ENCODE data around the gene COBLL1.

Gene COBLL1

GRCh38 chr2:164815071-164815793, 26.4 kb downstream of the COBLL1 start:
- Histone ChIP-seq H3K4me3 (ENCODE audit: low read depth, low read length) (no peak overlapping the region), H3K27me3 (ENCODE audit: insufficient read depth, low read depth, severe bottlenecking) (no peaks in the 10 kb centered on the region), H3K36me3 (no peaks in the 10 kb centered on the region), H3K9me3 (ENCODE audit: severe bottlenecking) (no peaks in the 10 kb centered on the region), H3K27ac (no peak overlapping the region)
- TF ChIP-seq CTCF (IDR thresholded peaks at IDR 0.05; ENCODE audit: low read depth, low read length): no peak
- DNase-seq: no peak

GRCh38 chr2:164813535-164813934, 28.1 kb downstream of the COBLL1 start:
- Histone ChIP-seq H3K9me3 (ENCODE audit: severe bottlenecking) (no peaks in the 10 kb centered on the region), H3K27me3 (ENCODE audit: insufficient read depth, low read depth, severe bottlenecking) (no peaks in the 10 kb centered on the region), H3K4me3 (ENCODE audit: low read depth, low read length) (no peak overlapping the region), H3K36me3 (no peaks in the 10 kb centered on the region), H3K27ac (no peak overlapping the region)
- DNase-seq: no peak
- TF ChIP-seq CTCF (IDR thresholded peaks at IDR 0.05; ENCODE audit: low read depth, low read length): no peak

GRCh38 chr2:164812378-164812777, 29.2 kb downstream of the COBLL1 start:
- DNase-seq: no peak
- H3K27me3 ChIP-seq (ENCODE audit: insufficient read depth, low read depth, severe bottlenecking): no peaks in the 10 kb centered on the region
- H3K4me3 ChIP-seq (ENCODE audit: low read depth, low read length): no peak overlapping the region
- no peaks in the 10 kb centered on the region for H3K36me3 ChIP-seq
- TF ChIP-seq CTCF (IDR thresholded peaks at IDR 0.05; ENCODE audit: low read depth, low read length): no peak
- H3K9me3 ChIP-seq (ENCODE audit: severe bottlenecking): no peaks in the 10 kb centered on the region
- H3K27ac ChIP-seq: no peak overlapping the region

- no peak for TF ChIP-seq CTCF (IDR thresholded peaks at IDR 0.05; ENCODE audit: low read depth, low read length)
- H3K9me3 ChIP-seq (ENCODE audit: severe bottlenecking): no peaks in the 10 kb centered on the region
- H3K27ac ChIP-seq: no peak overlapping the region
- no peak for DNase-seq
- H3K4me3 ChIP-seq (ENCODE audit: low read depth, low read length): no peak overlapping the region
- no peaks in the 10 kb centered on the region for H3K36me3 ChIP-seq
- H3K27me3 ChIP-seq (ENCODE audit: insufficient read depth, low read depth, severe bottlenecking): no peaks in the 10 kb centered on the region
Observed at GRCh38 chr2:164811819-164812218, 29.8 kb downstream of the COBLL1 start.

GRCh38 chr2:164810843-164811242, 30.8 kb downstream of the COBLL1 start:
- Histone ChIP-seq H3K27ac (no peak overlapping the region), H3K27me3 (ENCODE audit: insufficient read depth, low read depth, severe bottlenecking) (no peaks in the 10 kb centered on the region), H3K9me3 (ENCODE audit: severe bottlenecking) (no peaks in the 10 kb centered on the region), H3K36me3 (no peaks in the 10 kb centered on the region), H3K4me3 (ENCODE audit: low read depth, low read length) (no peak overlapping the region)
- no peak for TF ChIP-seq CTCF (IDR thresholded peaks at IDR 0.05; ENCODE audit: low read depth, low read length)
- no peak for DNase-seq

GRCh38 chr2:164808776-164809175, 32.8 kb downstream of the COBLL1 start:
- Histone ChIP-seq H3K27me3 (ENCODE audit: insufficient read depth, low read depth, severe bottlenecking) (no peaks in the 10 kb centered on the region), H3K4me3 (ENCODE audit: low read depth, low read length) (no peak overlapping the region), H3K27ac (no peak overlapping the region), H3K9me3 (ENCODE audit: severe bottlenecking) (no peaks in the 10 kb centered on the region), H3K36me3 (no peaks in the 10 kb centered on the region)
- no peak for DNase-seq
- TF ChIP-seq CTCF (IDR thresholded peaks at IDR 0.05; ENCODE audit: low read depth, low read length): no peak
